ENCODE measurements around the gene FAM185A. TPM values are rescaled to one million over a fixed set of nuclear protein-coding genes. Genes with fewer than 3 reads are reported as not detected.
"Not testable (repeated sequence)": the region's sequence is repeated elsewhere in the genome, so short reads cannot be mapped to it uniquely, and the experiment has no call there.

FAM185A gene
- total RNA-seq, 2 experiments from 2014 or later, result 9.4 to 10.5 TPM

DNA sequence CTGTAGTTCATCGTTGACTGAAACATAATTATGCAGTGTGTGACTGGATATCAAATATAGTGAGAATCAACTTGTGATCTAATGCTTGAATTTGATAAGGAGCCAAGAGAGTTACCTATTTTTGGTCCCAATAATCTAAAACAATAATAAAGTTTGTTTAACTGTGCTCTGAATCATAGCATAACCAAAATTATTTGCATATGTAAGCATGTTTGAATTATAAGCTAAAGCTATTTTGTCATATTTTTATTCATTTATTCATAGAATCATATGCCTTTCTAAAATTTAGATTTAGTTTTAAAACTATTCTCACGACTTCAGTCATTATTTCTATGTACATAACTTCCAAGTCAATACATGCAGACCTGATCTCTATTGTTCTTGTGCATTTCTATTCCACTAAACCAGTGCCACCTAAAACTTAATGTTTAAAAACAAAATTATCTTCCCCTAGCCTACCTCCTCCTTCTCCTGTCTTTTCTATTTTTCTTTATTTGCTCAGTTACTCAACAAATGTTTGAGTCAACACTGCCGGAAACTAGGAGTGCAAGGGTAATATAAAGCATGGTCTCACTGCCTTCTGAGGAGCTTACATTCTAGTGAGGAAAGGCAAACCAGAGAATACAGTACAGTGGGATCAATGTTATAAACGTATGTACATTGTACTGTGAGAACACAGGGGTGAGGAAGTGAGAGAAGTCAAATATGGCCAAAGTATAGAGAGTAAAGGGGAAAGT, 41.7 kb downstream of the FAM185A start:
- ATAC-seq; CTCF ChIA-PET; H3K4me1 Mint-ChIP-seq (ENCODE audit: low read depth); H3K9me3 Mint-ChIP-seq (ENCODE audit: insufficient read depth); POLR2A ChIA-PET; H3K27ac Mint-ChIP-seq; H3K4me3 Mint-ChIP-seq; DNase-seq; H3K27me3 Mint-ChIP-seq (ENCODE audit: low read depth); H3K36me3 Mint-ChIP-seq (ENCODE audit: low read depth): not testable (repeated sequence)

DNA sequence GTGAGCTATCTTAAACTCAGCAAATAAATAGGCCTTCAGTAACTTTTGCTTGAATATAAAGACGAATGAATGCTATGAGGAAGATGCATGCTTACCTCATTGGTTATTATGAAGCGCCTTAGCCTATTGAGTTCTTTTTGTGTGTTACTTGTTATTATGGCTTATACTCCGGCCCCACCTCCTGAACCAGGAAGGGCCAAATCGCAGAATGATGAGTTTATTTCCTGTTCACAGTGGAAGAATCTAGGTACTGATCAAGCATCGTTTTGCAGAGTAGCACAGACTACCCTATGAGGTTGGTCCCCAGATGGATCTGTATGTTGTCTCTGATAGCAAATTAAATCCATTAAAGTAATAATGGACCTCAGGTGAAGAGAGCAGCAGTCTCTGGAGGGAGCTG, 42.6 kb downstream of the FAM185A start:
- POLR2A ChIA-PET; H3K9me3 Mint-ChIP-seq (ENCODE audit: insufficient read depth); H3K36me3 Mint-ChIP-seq (ENCODE audit: low read depth); ATAC-seq; CTCF ChIA-PET; DNase-seq; H3K4me3 Mint-ChIP-seq; H3K4me1 Mint-ChIP-seq (ENCODE audit: low read depth); H3K27ac Mint-ChIP-seq; H3K27me3 Mint-ChIP-seq (ENCODE audit: low read depth): not testable (repeated sequence)

DNA sequence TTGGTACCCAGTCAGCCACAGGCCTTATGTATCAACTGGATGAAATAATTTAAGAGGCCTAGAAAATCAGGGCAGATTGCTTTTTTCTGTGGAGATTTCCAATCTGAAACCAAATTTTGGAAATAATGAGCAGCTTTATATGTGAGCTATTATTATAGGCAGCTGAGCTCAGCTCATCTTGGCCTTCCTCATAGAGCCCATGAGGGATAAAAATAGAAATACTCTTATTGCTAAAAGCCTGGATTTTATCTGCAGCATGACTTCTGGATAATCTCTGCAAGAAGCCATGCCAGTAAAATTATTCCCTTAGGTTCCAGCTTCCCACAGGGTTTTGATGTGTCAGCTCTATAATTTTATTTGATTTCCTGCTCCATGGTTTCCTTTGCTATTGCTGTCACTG, 43.0 kb downstream of the FAM185A start:
- POLR2A ChIA-PET; H3K36me3 Mint-ChIP-seq (ENCODE audit: low read depth); H3K4me1 Mint-ChIP-seq (ENCODE audit: low read depth); H3K4me3 Mint-ChIP-seq; DNase-seq; H3K9me3 Mint-ChIP-seq (ENCODE audit: insufficient read depth); H3K27ac Mint-ChIP-seq; H3K27me3 Mint-ChIP-seq (ENCODE audit: low read depth); CTCF ChIA-PET; ATAC-seq: not testable (repeated sequence)

DNA sequence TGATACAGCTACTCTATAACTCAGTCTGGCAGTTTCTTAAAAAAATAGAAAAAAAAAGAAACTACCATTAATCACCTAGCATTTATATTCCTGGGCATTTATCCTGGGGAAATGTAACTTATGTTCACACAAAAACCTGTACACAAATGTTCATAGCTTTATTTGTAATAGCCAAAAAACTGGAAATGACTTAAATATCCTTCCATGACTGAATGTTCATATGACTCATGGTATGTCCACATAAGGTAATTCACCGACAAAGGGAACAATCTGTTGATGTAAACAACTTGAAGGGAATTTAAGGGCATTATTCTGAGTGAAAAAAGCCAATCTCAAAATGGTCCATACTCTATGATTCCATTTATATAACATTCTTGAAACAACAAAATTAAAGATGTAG, 45.8 kb downstream of the FAM185A start:
- H3K4me3 Mint-ChIP-seq; DNase-seq; H3K9me3 Mint-ChIP-seq (ENCODE audit: insufficient read depth); ATAC-seq; H3K4me1 Mint-ChIP-seq (ENCODE audit: low read depth); H3K27ac Mint-ChIP-seq; CTCF ChIA-PET; H3K27me3 Mint-ChIP-seq (ENCODE audit: low read depth); H3K36me3 Mint-ChIP-seq (ENCODE audit: low read depth); POLR2A ChIA-PET: not testable (repeated sequence)

DNA sequence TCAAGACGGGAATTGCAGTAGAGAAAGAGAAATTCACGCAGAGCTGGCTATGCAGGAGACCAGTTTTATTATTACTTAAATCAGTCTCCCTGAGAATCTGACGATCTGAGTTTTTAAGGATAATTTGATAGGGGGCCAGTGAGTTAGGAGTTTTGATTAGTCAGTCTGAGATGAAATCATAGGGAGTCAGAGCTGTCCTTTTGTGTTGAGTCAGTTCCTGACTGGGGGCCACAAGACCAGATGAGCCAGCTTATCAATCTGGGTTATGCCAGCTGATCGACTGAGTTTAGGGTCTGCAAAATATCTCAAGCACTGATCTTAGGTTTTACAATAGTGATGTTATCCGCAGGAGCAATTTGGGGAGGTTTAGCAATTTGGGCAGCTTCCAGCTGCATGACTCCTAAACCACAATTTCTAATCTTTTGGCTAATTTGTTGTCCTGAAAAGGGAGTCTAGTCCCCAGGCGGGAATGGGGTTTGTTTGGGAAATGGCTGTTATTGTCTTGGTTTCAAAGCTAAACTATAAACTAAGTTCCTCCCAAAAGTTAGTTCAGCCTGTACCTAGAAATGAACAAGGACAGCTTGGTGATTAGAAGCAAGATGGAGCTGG, 47.3 kb downstream of the FAM185A start:
- POLR2A ChIA-PET; H3K27me3 Mint-ChIP-seq (ENCODE audit: low read depth); ATAC-seq; H3K4me3 Mint-ChIP-seq; H3K4me1 Mint-ChIP-seq (ENCODE audit: low read depth); DNase-seq; H3K27ac Mint-ChIP-seq; CTCF ChIA-PET; H3K36me3 Mint-ChIP-seq (ENCODE audit: low read depth): not testable (repeated sequence)
- H3K9me3 Mint-ChIP-seq (ENCODE audit: insufficient read depth), result peaks cover 11% of the 10 kb centered on the region

DNA sequence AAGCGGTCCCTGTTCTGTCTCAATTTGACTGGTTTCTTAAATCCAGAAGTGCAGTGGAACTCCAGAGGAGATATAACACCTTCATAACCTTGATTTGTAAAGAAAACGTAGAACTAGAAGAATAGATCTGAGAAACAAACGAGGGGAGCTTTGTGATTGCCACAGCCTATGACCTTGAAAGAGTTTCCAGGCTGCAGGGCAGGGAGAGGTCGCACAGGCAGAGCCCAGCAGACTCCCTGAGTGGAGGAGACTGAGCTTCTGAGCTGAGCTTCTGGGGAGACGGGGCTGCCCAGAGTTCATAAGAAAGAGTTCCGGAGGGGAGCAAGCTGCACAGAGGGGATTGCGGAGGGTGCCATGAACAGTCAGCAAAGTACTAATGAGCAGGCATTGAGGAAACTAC, 57.8 kb downstream of the FAM185A start:
- POLR2A ChIA-PET, result no interaction called here
- H3K27ac Mint-ChIP-seq, result no peak overlapping the region
- no peak for ATAC-seq
- DNase-seq, result no peak
- no peaks in the 10 kb centered on the region for H3K9me3 Mint-ChIP-seq (ENCODE audit: insufficient read depth)
- no peaks in the 10 kb centered on the region for H3K27me3 Mint-ChIP-seq (ENCODE audit: low read depth)
- H3K4me3 Mint-ChIP-seq, result no peak overlapping the region
- CTCF ChIA-PET, result no interaction called here
- H3K36me3 Mint-ChIP-seq (ENCODE audit: low read depth), result no peaks in the 10 kb centered on the region
- H3K4me1 Mint-ChIP-seq (ENCODE audit: low read depth), result no peaks in the 10 kb centered on the region

DNA sequence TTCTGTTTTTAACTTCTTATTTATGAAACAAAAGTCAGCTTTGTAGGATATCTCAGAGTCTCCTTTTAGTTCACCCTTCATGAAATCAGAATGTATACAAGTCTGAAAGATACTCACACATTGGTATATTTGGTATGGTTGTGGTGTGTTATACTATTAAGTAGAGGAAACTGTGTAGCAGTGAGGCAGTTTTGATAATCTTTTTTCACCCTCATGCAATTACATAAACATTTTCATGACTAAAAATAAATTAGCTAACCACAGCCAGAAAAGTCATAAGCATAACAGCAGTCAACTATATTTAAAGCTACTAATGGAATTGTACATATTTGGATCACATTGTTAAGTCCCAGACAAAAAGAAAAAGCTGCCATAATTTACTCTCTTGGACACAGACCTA, 62.1 kb downstream of the FAM185A start:
- H3K27ac Mint-ChIP-seq, result no peak overlapping the region
- no peaks in the 10 kb centered on the region for H3K27me3 Mint-ChIP-seq (ENCODE audit: low read depth)
- peaks cover 12% of the 10 kb centered on the region for H3K4me1 Mint-ChIP-seq (ENCODE audit: low read depth)
- no peaks in the 10 kb centered on the region for H3K9me3 Mint-ChIP-seq (ENCODE audit: insufficient read depth)
- CTCF ChIA-PET, result interaction anchor here (0.9 to 1.1 kb wide), 3 partner anchors 9 to 251 kb away, joined by 3 to 4 read pairs (median 3); no protein-coding TSS in a partner anchor
- DNase-seq (no peak), ATAC-seq (no peak)
- no peaks in the 10 kb centered on the region for H3K36me3 Mint-ChIP-seq (ENCODE audit: low read depth)
- POLR2A ChIA-PET, result no interaction called here
- no peak overlapping the region for H3K4me3 Mint-ChIP-seq

DNA sequence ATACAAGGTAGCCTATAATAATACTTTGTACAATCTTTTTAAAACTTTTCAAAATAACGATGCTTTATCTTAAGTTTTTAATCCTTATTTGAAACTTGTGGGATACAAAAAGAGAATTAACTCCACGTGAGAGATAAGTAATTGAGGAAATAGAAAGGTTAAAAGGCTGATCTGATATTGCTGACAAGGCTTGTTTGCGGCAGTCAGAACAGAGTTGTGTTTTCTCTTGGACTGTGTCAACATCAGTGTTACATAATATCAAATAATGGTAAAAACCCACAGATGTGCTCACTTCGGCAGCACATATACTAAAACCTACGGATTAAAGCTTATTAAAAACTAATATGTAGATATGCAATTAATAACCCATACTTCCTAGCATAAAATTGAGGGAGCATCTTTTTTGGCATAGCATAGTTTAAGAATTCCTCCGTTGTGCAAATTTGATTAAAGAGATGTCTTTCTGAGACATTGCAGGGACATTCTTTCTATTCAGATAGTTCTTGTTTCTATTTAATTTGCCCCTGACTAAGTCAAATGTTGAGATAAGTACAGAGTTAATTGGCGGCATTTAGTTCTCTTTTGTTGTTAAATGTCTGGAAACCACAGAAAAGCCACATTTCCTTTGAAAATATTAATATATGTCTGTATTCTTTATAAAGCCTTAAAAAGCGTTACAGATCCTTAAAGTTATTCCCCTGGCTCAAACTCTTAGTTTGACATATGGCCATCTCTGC, 63.3 kb downstream of the FAM185A start:
- ChIA-PET CTCF (interaction anchor here (0.9 to 1.1 kb wide), 2 partner anchors 8 to 250 kb away, joined by 3 to 4 read pairs; no protein-coding TSS in a partner anchor), POLR2A (no interaction called here)
- Mint-ChIP-seq H3K36me3 (ENCODE audit: low read depth) (no peaks in the 10 kb centered on the region), H3K9me3 (ENCODE audit: insufficient read depth) (no peaks in the 10 kb centered on the region), H3K4me3 (no peak overlapping the region), H3K27ac (no peak overlapping the region), H3K4me1 (ENCODE audit: low read depth) (peaks cover 12% of the 10 kb centered on the region), H3K27me3 (ENCODE audit: low read depth) (no peaks in the 10 kb centered on the region)
- ATAC-seq, result no peak
- no peak for DNase-seq

DNA sequence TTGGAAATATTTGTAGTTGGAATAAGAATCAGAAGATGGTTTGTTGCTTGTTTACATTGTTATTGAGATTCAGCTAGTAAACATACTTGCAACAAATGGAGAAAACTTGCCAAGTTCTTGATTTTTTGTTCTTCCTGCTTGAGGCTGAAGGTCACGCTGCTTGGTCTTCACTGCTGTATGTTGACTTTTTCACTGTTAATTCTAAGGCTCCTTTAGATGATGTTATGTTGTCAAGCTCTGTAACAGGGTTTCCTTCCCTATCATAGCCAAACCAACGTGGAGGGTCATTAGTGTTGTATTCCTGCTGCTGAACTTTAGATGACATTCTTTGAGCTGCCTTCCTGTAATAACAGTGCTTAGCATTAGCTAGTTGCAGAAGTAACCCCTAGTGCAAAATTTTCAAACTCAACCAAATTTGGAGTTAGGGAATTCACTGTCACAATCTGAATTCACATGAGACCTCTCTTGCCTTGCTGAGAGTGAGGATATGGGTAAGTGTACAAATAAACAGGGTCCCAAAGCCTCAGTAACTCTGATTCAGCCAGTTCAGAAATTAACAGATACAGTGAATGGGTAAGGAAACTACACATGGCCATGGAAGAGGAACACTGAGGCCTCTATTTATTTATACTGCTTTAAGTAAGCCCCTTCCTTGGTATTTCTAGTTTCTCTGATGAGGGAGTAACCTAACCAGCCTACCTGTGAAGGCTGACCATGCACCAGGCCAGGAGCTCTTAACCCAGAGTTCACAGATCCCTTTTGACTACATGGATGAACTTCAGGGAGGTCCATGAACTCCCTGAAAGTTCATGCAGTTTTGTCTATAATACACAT, 64.6 kb downstream of the FAM185A start:
- Mint-ChIP-seq H3K4me1 (ENCODE audit: low read depth) (peaks cover 12% of the 10 kb centered on the region), H3K27ac (no peak overlapping the region), H3K27me3 (ENCODE audit: low read depth) (no peaks in the 10 kb centered on the region), H3K9me3 (ENCODE audit: insufficient read depth) (no peaks in the 10 kb centered on the region), H3K36me3 (ENCODE audit: low read depth) (no peaks in the 10 kb centered on the region), H3K4me3 (no peak overlapping the region)
- DNase-seq (no peak), ATAC-seq (no peak)
- POLR2A ChIA-PET, result no interaction called here
- CTCF ChIA-PET, result no interaction called here

DNA sequence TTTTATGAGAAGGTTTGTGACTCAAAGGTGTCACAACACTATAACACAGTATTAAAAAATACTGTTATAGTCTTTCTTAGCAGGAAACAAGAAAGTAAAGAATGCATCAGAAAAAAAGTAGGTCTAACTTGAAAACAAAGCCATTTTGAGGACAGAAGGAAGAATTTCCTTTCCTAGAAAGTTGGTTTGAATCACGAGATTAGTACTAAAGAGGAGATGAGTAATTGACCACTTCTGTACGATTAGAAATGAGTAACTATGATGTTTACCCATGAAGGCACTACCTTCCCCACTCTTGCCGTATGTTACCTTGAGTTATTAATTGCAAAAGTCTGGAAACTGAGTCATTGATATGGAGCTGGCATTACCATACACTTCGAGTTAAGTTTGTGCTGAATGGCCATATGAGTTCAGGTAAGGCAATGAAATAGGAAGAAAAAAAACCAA, 65.2 kb downstream of the FAM185A start:
- CTCF ChIA-PET, result no interaction called here
- no peak overlapping the region for H3K27ac Mint-ChIP-seq
- H3K4me3 Mint-ChIP-seq, result no peak overlapping the region
- DNase-seq (no peak), ATAC-seq (no peak)
- H3K36me3 Mint-ChIP-seq (ENCODE audit: low read depth), result no peaks in the 10 kb centered on the region
- H3K27me3 Mint-ChIP-seq (ENCODE audit: low read depth), result no peaks in the 10 kb centered on the region
- POLR2A ChIA-PET, result no interaction called here
- peaks cover 12% of the 10 kb centered on the region for H3K4me1 Mint-ChIP-seq (ENCODE audit: low read depth)
- no peaks in the 10 kb centered on the region for H3K9me3 Mint-ChIP-seq (ENCODE audit: insufficient read depth)

DNA sequence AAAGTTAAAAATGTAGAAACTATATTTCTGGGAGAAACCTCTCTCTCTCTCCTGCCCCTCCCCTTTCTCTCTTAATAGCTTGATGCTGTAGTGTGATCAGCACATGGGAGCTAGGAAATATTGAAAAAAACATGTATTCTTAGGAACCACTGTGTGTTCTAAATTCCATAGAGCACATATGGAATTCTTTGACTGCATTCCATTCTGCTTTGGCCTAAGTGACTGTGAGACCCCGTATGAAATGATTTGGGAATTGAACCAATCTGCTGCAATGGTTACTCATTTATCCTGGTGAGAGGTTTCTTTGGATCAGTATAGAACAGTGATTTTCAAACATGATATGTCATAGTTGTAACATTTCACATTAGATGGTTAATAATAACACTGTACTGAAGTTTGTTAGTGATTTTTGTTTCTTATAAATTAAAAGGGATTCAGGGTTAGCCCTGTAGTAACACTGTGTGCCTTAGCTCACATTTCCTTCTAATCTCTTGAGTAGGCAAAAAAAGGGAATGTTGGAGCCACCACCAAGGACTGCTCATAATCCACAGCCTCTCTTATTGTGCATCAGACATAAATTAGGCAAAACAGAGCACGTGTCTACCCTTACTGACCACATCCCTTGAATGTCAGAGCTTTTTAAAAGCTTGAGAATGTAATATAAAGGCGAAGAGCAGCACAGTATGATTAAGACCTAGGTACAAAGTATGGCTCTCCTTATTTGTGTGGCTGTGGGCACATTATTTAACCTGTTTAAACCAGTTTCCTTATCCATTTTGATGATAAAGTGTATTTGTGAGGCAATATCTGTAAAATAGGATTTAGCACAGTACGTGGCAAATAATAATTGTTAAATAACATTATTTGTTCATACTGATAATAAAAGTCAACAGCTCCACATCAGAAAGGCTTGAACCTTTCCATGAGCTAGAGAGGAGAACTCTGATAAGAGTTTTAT, 69.1 kb downstream of the FAM185A start:
- peaks cover 12% of the 10 kb centered on the region for H3K4me1 Mint-ChIP-seq (ENCODE audit: low read depth)
- no peaks in the 10 kb centered on the region for H3K36me3 Mint-ChIP-seq (ENCODE audit: low read depth)
- POLR2A ChIA-PET, result no interaction called here
- no peak overlapping the region for H3K27ac Mint-ChIP-seq
- H3K4me3 Mint-ChIP-seq, result no peak overlapping the region
- no peaks in the 10 kb centered on the region for H3K27me3 Mint-ChIP-seq (ENCODE audit: low read depth)
- no peak for DNase-seq
- H3K9me3 Mint-ChIP-seq (ENCODE audit: insufficient read depth), result no peaks in the 10 kb centered on the region
- CTCF ChIA-PET, result interaction anchor here (1.5 kb wide), 1 partner anchor 244 kb away, joined by 3 read pairs; no protein-coding TSS in a partner anchor
- no peak for ATAC-seq
